Body of pancreas (tissue), 4 donors: ENCODE data around the gene SEM1.

Source experiments
- POLR2A ChIP-seq, 3 donors: fragments of 450-650 bp; IDR thresholded peaks; one replicate each; pipeline ENCODE4 v1.6.1; 2016; ENCODE audit warnings: antibody characterized with exemption in 3 of 3, mild to moderate bottlenecking in 2 of 3
- TF ChIP-seq, protein P1 (sequence below), 7 experiments: fragments of 450-650 bp in 4 of 7; fragments of 200-600 bp in 3 of 7; sonication (generic) in 3 of 7; IDR thresholded peaks; one replicate each; pipeline ENCODE4 v1.5.1; 2016 to 2019; ENCODE audit warnings: antibody characterized with exemption in 7 of 7

GRCh38 chr7:96720843-96721242, 11.2 kb upstream of the SEM1 start:
- TF ChIP-seq, protein P1, sequence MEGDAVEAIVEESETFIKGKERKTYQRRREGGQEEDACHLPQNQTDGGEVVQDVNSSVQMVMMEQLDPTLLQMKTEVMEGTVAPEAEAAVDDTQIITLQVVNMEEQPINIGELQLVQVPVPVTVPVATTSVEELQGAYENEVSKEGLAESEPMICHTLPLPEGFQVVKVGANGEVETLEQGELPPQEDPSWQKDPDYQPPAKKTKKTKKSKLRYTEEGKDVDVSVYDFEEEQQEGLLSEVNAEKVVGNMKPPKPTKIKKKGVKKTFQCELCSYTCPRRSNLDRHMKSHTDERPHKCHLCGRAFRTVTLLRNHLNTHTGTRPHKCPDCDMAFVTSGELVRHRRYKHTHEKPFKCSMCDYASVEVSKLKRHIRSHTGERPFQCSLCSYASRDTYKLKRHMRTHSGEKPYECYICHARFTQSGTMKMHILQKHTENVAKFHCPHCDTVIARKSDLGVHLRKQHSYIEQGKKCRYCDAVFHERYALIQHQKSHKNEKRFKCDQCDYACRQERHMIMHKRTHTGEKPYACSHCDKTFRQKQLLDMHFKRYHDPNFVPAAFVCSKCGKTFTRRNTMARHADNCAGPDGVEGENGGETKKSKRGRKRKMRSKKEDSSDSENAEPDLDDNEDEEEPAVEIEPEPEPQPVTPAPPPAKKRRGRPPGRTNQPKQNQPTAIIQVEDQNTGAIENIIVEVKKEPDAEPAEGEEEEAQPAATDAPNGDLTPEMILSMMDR (IDR thresholded peaks at IDR 0.05), result no peak
- no peak for TF ChIP-seq POLR2A (IDR thresholded peaks at IDR 0.05)
